PC-9 (cell line): ENCODE measurements around the gene NCKAP1.

Experiments
- CTCF ChIP-seq: fragments of 200-600 bp; sonication (generic); conservative IDR thresholded peaks from 2 replicates; pipeline ENCODE4 v1.6.1; 2017; ENCODE audit warnings: mixed run types, antibody characterized with exemption, mild to moderate bottlenecking, moderate library complexity
- EZH2 ChIP-seq: fragments of 200-600 bp; sonication (generic); IDR thresholded peaks from 2 replicates; pipeline ENCODE4 v1.8.0; 2017; ENCODE audit warnings: antibody characterized with exemption, low read depth

GRCh38 chr2:183000846-183001245 is 37.4 kb downstream of the NCKAP1 start:
- no peak for TF ChIP-seq CTCF
- no peak for TF ChIP-seq EZH2
